GM18519 (cell line): ENCODE measurements around the gene FRMD4B.
"Not testable (repeated sequence)": the region's sequence is repeated elsewhere in the genome, so short reads cannot be mapped to it uniquely, and the experiment has no call there.

Experiments used
- ATAC-seq: cut with Tn5 transposase; IDR thresholded peaks from one replicate; pipeline ENCODE4 v1.9.1; 2021; ENCODE audit warnings: mild to moderate bottlenecking, moderate library complexity; ENCODE audit not compliant: unreplicated experiment, low FRiP score

FRMD4B gene

DNA sequence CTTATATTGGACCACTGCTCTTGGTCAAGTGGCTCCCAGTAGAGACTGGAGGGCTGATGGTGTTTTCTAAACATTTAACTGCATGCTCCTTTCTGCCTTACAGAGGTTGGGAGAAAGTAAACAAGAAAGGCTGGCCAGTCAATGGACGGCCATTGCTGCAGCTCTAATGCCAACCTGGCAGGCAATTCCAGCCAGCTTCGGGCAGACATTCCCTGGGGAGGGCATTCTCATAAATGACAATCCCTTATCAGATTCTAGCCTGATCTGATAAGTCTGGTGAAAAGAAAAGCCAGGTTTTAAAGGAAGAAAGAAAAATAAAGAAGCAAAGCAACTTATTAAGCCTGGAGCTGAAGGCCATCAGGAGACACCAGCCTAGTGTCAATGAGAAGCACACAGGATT lies 60.7 kb downstream of the FRMD4B start:
- ATAC-seq: no peak

DNA sequence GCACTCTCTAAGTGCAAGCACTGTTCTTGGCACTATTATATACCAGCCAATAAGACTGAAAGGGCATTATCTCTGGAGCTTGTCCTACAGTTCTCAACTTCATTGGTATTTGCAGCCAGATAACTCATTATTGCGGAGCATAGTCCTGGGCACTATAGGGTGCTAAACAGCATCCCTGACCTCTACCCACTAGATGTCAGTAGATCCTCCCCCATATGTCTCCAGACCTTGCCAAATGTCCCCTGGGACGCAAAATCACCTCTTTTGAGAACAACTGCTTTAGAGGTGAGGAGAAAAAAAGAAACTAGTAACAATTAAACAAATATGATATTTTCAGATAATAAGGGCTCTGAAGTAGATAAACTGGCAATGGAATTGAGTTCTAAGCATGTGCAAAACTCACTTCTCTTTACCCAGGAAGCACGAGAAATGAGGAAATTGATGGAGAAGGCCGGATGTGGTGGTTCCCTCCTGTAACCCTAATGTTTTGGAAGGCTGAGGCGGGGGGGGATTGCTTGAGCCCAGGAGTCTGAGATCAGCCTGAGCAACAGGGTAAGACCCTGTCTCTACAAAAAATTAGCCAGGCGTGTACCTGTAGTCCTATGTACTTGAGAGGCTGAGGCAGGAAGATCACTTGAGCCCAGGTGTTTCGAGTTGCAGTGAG lies 61.4 kb downstream of the FRMD4B start:
- ATAC-seq: peak; percentile 46

DNA sequence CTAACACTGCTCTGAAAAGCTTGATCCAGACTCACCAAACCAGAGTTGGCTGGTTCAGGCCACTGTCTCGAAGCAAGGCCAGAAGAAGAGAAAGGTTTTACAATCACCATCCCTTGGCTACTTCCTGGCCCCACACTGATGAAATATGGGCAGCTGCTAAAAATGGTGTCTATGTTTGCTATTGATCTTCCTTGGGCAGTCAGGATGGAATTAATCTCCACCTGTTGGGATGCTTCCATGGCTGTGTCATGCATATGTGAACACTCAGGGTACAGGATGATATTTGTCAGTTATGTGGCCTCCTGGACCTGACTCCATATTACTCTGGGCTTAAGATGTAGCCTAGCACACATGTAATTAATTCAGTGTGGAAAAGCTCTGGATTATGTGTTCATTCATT lies 61.9 kb downstream of the FRMD4B start:
- no peak for ATAC-seq

DNA sequence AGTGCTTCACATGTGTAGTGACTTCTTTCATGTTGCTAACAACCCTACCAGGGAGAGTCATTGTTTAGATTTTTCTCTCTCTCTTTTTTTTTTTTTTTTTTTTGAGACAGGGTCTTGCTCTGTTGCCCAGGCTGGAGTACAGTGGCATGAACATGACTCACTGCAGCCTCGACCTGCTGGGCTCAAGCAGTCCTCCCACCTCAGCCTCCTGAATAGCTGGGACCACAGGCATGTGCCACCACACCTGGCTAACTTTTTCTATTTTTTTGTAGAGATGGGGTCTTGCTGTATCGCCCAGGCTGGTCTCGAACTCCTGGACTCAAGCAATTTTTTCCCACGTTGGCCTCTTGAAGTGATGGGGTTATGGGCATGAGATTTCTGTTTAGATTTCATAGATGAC lies 63.4 kb downstream of the FRMD4B start:
- ATAC-seq: not testable (repeated sequence)

DNA sequence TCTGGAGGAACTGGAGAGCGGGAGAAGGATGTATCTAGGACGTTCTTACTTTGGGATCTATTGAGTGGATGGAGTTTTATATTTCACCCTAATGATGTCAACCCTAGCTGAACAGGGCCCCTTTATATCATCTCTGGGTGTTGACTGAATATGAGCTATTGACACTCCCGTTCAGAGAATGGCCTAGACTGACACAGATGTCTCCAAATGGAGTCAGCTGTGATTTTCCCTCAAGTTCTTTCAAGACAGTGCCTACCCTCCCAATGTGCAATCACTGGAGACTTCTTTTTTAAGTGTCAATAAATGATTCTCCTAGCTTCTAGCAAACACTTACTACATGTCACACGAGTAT lies 63.8 kb downstream of the FRMD4B start:
- no peak for ATAC-seq

DNA sequence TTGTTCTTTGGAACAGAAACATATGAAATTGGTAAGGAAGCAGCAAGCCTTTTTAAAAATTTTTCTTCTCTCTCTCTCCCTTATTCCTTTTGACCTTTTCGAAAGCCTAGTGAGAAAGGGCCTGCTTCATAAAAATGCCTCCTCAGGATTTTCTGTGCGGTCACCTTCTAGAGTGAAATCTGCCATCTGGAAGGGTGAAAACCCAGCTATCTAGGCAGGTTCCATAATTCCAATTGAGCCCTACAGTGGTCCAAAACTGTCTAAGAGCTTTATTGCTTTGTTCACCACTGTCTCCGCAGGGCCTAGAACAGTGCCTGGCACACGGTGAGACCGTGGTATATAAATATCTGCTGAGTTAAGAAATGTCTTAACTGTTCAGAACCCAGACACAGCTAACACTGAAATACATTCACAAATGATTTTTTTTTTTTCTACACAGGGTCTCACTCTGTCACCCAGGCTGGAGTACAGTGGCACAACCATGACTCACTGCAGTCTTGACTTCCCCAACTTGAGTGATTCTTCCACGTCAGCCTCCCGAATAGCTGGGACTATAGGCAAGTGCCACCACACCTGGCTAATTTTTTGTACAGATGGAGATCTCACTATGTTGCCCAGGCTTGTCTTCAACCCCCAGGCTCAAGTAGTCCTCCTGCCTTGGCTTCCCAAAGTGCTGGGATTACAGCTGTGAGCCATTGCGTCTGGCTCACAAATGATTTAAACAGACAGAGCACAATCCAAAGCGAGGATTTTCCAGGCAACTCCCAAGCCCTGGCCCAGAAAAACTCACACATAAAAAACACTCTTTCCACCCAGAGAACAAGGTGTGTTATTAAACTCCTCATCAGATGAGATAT lies 64.4 kb downstream of the FRMD4B start:
- ATAC-seq: no peak

DNA sequence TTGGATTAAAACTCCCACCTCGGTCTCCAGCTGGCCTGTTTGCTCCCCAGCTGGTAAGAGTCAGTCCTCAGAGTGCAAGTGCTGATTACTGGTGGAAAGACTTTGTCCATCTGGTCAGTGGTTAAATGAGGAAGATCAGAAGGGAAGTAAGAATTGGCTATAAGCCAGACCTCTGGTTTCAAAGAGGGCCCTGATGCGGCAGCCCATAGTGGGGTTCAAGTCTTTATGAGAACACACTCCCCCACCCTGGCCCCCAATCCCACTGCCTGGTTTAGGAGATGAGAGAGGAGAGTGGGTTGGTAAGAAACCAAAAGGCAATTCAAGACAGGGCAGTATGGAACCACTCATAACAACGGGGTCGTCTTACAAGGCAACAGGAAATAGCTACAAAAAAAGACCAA lies 65.0 kb downstream of the FRMD4B start:
- ATAC-seq: peak; percentile 29

DNA sequence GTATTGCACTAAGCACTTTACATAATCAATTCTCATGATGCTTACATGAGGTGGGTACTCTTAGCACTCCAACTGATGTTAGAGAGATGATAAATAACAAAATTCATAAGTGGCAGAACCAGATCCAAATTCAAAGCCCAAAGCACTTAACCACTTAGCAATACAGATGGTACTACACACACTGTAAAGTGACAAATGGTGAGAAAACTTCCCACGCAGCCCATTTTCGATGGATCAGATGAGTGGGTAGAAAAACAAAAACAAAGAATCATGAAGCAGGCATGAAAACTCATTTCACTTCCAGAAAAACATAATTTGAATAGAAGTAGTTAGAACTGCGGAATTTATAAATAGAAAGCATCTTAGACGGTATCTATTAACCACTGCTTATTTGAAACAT lies 66.2 kb downstream of the FRMD4B start:
- no peak for ATAC-seq

DNA sequence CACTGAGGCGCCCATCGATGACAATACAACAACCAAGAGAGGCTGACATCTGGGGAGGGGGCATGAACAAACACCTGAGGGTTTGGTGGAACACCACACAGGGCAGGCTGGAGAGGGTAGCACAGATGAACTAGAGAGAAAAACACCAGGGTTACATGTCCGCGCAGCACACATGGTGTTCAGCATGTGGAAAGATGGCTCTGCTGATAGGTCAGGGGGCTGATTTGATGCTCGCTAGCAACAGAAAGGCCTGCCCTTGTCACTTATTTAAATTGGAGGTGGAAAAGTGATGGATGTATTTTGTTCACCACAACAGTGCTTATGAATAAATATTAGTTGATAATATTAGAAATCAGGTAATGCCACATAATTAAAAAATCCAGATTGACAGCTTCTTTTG lies 67.5 kb downstream of the FRMD4B start:
- no peak for ATAC-seq

DNA sequence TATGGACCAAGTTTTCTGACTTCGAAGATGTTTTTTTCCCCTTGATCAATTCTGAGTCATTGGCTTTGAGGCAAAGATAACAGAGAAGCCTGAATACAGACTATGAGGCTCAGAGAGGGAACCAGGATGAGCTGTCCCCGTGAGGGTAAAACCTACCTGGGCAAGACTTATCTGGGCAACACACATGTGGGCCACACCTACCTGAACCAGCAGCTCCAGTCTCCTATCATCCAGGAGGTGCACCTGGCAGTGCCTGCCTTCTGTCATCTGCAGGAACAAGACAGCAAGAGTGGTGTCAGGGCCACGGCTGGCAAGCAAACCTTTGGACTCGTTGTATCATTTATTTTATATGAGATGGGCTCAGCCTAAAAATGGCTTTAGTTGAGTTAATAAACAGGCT lies 72.6 kb downstream of the FRMD4B start:
- no peak for ATAC-seq

DNA sequence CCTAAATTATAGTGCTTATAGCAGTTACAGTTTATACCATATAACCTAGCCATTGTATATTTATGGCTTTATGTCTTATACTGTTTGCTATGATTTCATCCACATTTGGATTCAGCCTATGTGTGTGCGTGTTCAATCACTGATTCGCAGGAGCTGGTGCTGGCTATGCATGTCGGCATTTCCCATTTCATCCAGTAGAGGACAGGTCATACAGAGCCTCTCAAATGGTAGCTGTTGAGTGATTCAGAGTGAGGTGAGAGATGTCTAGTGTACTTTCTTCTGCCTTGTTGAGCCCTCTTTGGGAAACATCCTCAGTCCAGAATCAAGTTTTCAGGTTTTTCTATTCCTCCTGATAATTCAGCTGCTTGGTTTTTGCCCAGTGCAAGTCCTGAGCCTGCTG lies 76.1 kb downstream of the FRMD4B start:
- ATAC-seq: no peak

DNA sequence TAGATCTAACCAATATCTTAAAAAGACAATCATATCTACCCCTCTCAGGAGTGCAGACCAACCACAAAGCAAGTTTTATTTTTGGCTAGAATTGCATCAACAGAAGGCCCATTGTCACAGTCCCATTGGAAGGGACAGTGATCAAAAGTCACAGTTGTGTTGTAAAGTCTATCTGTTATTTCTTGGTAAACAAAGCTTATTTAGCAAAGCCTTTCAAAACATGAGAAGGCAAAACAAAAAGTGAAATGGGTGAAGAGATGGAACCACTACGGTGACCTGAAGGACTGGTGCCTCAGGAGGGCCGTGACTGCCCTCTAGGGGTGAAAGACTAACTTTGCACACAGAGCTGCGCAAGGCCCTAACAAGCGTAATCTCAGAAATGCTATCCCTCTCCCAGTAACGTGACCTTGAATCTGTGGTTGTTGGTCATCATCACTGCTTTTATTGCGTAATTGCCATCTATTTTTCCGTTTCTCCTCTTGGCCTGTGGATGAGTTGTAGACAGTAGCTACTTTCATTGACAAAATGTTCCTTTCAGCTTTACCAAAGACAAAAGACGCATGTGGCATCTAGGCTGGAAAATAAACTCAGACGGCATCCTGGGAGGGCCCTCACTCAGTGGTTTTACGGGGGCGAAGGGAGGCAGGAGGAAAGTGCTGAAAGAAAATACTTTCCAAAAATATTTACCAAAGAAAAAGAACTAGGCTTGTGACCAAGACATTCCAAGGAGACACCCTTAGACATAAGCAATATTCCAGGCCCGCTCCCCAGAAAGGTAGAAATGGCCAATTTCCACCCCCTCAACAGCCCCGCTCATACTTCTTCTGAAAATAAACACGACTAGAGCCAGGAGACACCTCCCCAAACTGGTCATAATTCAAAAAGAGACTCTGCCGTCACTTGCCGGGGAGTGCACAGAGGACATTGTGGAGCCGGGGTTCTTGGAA lies 79.4 kb downstream of the FRMD4B start:
- peak; percentile 93 for ATAC-seq

DNA sequence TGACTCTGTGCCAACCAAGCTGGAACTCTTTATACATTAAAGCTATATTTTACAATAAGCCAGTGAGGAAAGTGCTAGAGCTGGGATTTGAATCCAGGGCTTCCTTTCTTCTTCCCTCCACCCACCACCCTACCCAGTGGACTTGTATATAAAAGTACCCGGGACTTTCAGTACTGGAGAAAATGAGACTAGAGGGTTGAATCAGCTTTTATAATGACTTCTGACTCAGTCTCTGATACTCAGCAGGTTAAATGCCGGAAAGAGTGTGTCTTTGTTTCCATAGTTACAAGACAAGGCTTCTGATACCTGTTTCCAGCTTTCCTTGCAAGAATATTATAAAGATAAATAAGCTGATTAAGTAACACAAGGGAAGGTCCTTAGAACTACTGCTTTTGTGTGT lies 80.9 kb downstream of the FRMD4B start:
- ATAC-seq: no peak

DNA sequence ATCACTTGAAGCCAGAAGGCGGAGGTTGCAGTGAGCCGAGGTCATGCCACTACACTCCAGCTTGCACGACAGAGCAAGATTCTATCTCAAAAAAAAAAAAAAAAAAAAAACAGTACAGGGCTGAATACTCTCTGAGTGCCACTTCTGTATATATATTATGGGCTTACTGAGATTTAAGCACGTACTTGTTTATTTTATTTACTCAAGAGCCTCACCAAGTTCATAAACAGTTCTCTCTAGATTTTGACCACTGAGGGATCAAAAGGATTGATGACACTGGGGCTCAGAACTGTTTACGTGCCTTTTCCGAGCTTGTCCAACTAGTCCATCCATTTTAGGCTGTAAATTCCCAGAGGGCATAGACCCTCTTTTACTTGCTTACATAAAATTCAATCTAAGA lies 81.5 kb downstream of the FRMD4B start:
- no peak for ATAC-seq

DNA sequence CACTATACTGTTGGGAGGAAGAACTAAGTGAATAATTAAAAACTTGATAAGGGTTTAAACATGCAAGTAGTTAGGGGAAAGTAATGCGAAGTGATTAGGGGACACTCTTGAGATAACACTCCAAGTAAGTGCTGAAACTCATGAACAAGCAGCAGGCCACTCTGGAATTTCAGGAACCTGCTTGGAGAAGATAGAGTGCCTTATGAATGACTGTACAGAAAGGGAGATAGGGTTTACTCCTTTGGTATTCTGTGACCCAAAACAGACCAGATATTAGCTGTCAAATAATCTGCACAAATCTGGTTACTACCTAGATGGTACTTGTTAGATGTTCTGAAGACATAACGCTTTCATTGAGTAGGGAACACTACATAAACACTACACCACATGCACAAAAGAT lies 85.6 kb downstream of the FRMD4B start:
- ATAC-seq: no peak

DNA sequence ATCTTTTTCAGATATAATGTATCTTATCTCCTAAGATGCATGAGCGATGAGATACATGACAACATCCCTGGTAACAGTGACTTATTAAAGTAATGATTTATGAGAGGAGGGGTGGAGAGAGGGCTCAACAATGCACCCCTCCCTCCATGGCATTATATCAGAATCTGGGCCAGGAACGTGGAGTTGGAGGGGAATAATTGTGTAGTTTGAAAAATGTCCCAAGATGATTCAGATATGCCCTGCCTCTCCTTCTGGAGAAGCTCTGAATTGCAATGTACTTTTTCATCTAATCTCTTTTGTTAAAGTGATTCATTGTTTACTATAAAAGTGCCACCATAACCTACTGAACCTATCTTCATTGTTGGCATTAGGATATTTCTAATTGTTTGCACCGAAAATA lies 86.5 kb downstream of the FRMD4B start:
- ATAC-seq: no peak

DNA sequence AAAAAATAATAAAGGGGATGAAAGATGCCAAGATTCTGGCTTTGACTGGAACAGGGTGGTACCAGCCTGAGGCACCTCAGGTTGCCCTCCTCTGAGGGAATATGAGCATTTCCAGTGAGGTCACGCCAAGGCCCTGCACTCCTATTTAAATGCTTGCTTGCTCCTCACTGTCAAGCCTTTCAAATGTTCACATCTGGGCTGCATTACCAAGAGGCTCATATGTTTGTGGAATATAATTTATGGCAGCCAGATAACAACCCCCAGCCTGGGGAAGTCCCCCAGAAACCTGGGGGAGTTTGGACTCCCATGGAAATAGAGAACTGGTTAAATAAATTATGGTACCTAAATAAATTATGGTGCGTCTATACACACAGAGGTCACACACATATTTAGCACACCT lies 88.4 kb downstream of the FRMD4B start:
- ATAC-seq: no peak

DNA sequence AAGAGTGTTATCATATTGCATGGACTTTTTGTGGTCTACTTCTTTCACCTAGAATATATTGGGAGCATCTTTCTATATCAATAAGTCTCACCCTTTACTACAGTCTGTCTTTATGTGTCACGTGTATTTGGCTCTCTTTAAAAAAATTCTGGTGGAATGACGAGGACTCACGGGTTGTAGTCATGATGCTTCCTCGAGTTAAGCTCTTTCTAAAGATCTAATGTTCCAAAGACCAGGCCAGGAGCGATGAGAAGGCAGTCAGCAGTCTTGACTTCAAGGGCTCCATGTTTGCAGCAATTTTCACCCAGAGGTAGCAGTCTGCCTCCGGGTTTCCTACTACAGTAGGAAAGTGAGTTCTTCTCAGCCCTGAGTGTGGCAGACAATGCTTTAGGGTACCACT lies 88.9 kb downstream of the FRMD4B start:
- ATAC-seq: no peak

DNA sequence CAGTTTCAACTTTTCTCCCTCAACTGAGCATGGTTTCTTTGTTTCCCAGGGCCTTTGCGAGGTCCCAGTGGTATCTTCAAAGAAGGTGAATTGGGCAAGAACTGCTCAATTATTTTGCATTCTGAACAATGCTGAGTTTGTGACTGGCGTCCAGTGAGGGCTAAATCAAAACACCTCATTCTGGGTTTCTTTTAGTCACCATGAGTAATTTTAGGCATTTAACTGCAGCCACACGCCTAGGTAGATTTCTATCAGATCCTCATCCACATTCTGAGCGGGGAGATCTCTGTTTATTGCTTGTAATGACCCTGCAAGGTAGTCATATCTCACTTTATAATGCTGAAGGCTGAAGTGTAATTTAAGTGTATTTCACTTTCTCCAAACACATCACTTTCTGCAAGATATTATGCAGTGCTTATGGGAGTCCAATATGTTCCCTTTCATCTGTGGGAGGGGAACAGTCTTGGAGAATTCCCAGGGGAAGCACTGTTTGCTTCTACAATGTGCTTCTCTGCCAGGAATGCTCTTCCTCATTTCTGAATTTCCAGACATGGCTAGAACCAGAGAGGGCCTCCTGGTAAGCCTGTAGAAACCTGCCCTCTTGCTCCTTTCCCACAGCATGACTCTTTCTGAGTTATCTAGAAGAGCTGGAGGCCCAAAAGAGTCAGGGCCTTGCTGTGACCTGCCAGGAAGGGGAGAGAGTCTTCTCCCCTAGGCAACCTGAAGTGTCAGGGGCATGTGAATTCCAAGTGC lies 91.7 kb downstream of the FRMD4B start:
- ATAC-seq: peak; percentile 49

DNA sequence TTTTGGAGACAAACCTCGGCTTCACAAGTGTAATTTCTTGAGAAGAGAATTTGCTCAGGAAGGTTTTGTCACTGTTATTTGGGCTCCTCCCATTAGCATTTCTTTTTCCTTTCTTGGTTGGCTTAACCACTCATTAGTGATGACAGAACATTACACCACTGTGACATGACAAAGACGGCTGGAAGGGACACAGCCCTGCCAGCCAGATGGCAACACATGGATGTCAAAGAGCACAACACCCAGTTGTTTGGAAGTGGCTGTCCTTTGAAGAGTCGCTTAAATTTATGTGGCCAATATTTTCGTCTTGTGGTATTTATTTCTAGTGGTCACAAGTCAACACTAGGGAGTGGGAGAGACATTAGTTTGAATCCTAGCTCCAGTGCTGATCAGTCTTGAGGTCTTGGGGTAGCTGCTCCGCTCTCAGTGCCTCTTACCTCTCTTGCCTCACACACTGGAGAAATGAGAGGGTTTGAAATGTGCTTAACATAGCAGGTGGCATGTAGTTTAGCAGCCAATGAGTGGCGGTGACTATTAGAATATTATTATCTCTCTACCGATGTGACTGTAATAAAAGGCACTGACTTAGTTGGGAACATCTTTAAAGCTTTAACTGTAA lies 92.8 kb downstream of the FRMD4B start:
- ATAC-seq: no peak
